ENCODE data around the gene OR2D3.
"Not testable (repeated sequence)": the region's sequence is repeated elsewhere in the genome, so short reads cannot be mapped to it uniquely, and the experiment has no call there.

Gene OR2D3

GRCh38 chr11:6920702-6921101, at the start of gene OR2D3:
OR2D3 (plus strand) TSS chr11:6921002; CDS start chr11:6921002, 0 bp downstream.
- no peak for DNase-seq

GRCh38 chr11:6871278-6871677, 49.5 kb upstream of the OR2D3 start:
- DNase-seq, result no peak

- DNase-seq, result no peak
These were observed 45.0 kb upstream of the OR2D3 start for GRCh38 chr11:6875761-6876160.

GRCh38 chr11:6876325-6876724, 44.5 kb upstream of the OR2D3 start, which contains the start of gene OR10A4:
OR10A4 (plus strand) TSS chr11:6876625; CDS start chr11:6876648, 23 bp downstream.
- DNase-seq, result no peak

GRCh38 chr11:6876914-6877313, 43.9 kb upstream of the OR2D3 start:
- DNase-seq, result no peak

GRCh38 chr11:6882751-6883150, 38.1 kb upstream of the OR2D3 start:
- no peak for DNase-seq

GRCh38 chr11:6887711-6888110, 33.1 kb upstream of the OR2D3 start:
- not testable (repeated sequence) for DNase-seq

- no peak for DNase-seq
These were observed 32.0 kb upstream of the OR2D3 start for GRCh38 chr11:6888830-6889229.

GRCh38 chr11:6889835-6890234, 31.0 kb upstream of the OR2D3 start:
- no peak for DNase-seq

- no peak for DNase-seq
These were observed 28.4 kb upstream of the OR2D3 start, which contains the start of gene OR2D2 for GRCh38 chr11:6892400-6892799. OR2D2 (minus strand) TSS chr11:6892500; CDS start chr11:6892500, 0 bp downstream.

- DNase-seq, result no peak
These were observed 26.7 kb upstream of the OR2D3 start for GRCh38 chr11:6894097-6894496.

GRCh38 chr11:6895010-6895409, 25.8 kb upstream of the OR2D3 start:
- no peak for DNase-seq

GRCh38 chr11:6898911-6899310, 21.9 kb upstream of the OR2D3 start:
- no peak for DNase-seq

- no peak for DNase-seq
These were observed 20.3 kb upstream of the OR2D3 start for GRCh38 chr11:6900327-6900999.

GRCh38 chr11:6904804-6905203, 16.0 kb upstream of the OR2D3 start:
- not testable (repeated sequence) for DNase-seq

GRCh38 chr11:6911378-6911777, 9.4 kb upstream of the OR2D3 start:
- no peak for DNase-seq

GRCh38 chr11:6911948-6912347, 8.9 kb upstream of the OR2D3 start:
- DNase-seq, result no peak

- no peak for DNase-seq
These were observed 1.1 kb upstream of the OR2D3 start for GRCh38 chr11:6919698-6920097.

- no peak for DNase-seq
These were observed 4.3 kb downstream of the OR2D3 start for GRCh38 chr11:6925007-6925577.

GRCh38 chr11:6925636-6926207, 4.9 kb downstream of the OR2D3 start:
- no peak for DNase-seq

- peak; percentile 40 for DNase-seq
These were observed 5.6 kb downstream of the OR2D3 start, which contains the start of gene ZNF215 for GRCh38 chr11:6926208-6927029. ZNF215 (plus strand) TSS chr11:6926426; CDS start chr11:6932273, 5,847 bp downstream.

- no peak for DNase-seq
These were observed 6.3 kb downstream of the OR2D3 start for GRCh38 chr11:6927030-6927617.

GRCh38 chr11:6928916-6929315, 8.1 kb downstream of the OR2D3 start:
- no peak for DNase-seq
